ENCODE results near the gene VAPA. TPM values are rescaled to one million over a fixed set of nuclear protein-coding genes. Genes with fewer than 3 reads are reported as not detected.

VAPA gene
- total RNA-seq, 2 experiments from 2014 or later: 150 to 159 TPM

GRCh38 chr18:10006311-10006893 lies 92.6 kb downstream of the VAPA start:
- peaks cover 4% of the 10 kb centered on the region for H3K27me3 Mint-ChIP-seq (ENCODE audit: low read depth)
- CTCF ChIA-PET: no interaction called here
- no peak overlapping the region for H3K27ac Mint-ChIP-seq
- H3K4me3 Mint-ChIP-seq: no peak overlapping the region
- no peaks in the 10 kb centered on the region for H3K9me3 Mint-ChIP-seq
- intact Hi-C loops (cut with micrococcal nuclease): no loop called here
- H3K36me3 Mint-ChIP-seq (ENCODE audit: low read depth): no peaks in the 10 kb centered on the region
- no peaks in the 10 kb centered on the region for H3K4me1 Mint-ChIP-seq (ENCODE audit: low read depth)
- no peak for DNase-seq

GRCh38 chr18:10008006-10008647 lies 94.3 kb downstream of the VAPA start:
- intact Hi-C loops (cut with micrococcal nuclease): no loop called here
- H3K36me3 Mint-ChIP-seq (ENCODE audit: low read depth): no peaks in the 10 kb centered on the region
- H3K27me3 Mint-ChIP-seq (ENCODE audit: low read depth): peaks cover 4% of the 10 kb centered on the region
- DNase-seq: no peak
- no peak overlapping the region for H3K27ac Mint-ChIP-seq
- no peaks in the 10 kb centered on the region for H3K9me3 Mint-ChIP-seq
- CTCF ChIA-PET: no interaction called here
- no peaks in the 10 kb centered on the region for H3K4me1 Mint-ChIP-seq (ENCODE audit: low read depth)
- H3K4me3 Mint-ChIP-seq: no peak overlapping the region

Other genes with a start within 250 kb of the VAPA start
- gene RAB31, start 205.7 kb upstream of the VAPA start, total RNA-seq: under 1 TPM; 0.38 to 0.89 TPM
- not detected for gene TXNDC2, start 28.0 kb upstream of the VAPA start, total RNA-seq

All from activated naive CD4-positive, alpha-beta T cell treated with anti-CD3 and anti-CD28 coated beads for 36 hours (primary cell).